ENCODE results near the gene SPEF2. TPM values are rescaled to one million over a fixed set of nuclear protein-coding genes. Genes with fewer than 3 reads are reported as not detected.

The SPEF2 gene
- total and polyA plus RNA-seq, 9 of the 15 experiments (the other 6 are each of a cell fraction or from before 2014, with no cell fraction given) = 0.11 to 0.62 (median 0.20) TPM; not detected in 2

DNA sequence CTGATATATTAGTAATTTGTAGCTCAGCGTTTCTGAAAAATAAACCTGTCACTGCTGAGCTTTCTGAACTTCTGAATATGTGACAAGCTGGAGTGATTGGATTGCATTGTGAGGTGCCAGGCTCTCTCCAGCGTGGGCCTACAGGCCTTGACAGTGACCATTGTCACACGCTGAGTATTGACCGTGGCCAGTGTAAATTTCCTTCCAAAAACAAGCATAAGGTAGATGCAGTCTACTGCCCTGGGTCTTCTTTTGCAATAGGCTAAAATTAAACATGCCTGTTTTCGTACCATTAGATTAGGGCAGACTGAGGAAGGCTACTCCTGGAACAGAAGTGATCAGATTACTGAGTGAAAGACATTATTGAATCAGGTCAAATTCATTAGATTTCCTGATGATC, 60.2 kb downstream of the SPEF2 start:
- H3K79me2 ChIP-seq (ENCODE audit: control insufficient read depth, insufficient read depth, low read length) = no peaks in the 10 kb centered on the region
- H2AFZ ChIP-seq (ENCODE audit: low read depth, low read length) = no peak overlapping the region
- H3K9ac ChIP-seq (ENCODE audit: insufficient read depth in 1 of 2, low read depth in 2 of 2, low read length in 2 of 2) = no peak overlapping the region
- no peak overlapping the region for H3K4me3 ChIP-seq
- DNase-seq (ENCODE audit: extremely low read depth in 1 of 4, low spot score in 3 of 4) (no peak), ATAC-seq (no peak), FAIRE-seq (no peak)
- in situ Hi-C loops (cut with MboI) = no loop called here
- 0% methylated on average over 5 of the region's 5 CpGs for WGBS (ENCODE audit: insufficient coverage, low coverage, missing lambda C conversion rate)
- intact Hi-C loops (cut with micrococcal nuclease) = no loop called here
- BruUV-seq (replicated peaks) = no TSS peak
- H3K4me1 ChIP-seq (replicated peaks in 1 of 2; ENCODE audit: control insufficient read depth in 2 of 2, insufficient read depth in 2 of 2, low read length in 2 of 2) = no peaks in the 10 kb centered on the region
- no peaks in the 10 kb centered on the region for H3K9me1 ChIP-seq (ENCODE audit: control insufficient read depth, insufficient read depth, low read length)
- no peaks in the 10 kb centered on the region for H3K9me3 ChIP-seq (replicated peaks; ENCODE audit: control insufficient read depth, insufficient read depth, low read depth, low read length)
- no peak overlapping the region for H3K27ac ChIP-seq (ENCODE audit: extremely low read depth, low read depth, low read length)
- no peak overlapping the region for H3K4me2 ChIP-seq (ENCODE audit: insufficient read depth, low read length)
- no peaks in the 10 kb centered on the region for H3K36me3 ChIP-seq (ENCODE audit: control insufficient read depth, insufficient read depth, low read length)
- TF ChIP-seq MTA3 (IDR thresholded peaks at IDR 0.05; ENCODE audit: borderline replicate concordance) (no peak), MCM7 (IDR thresholded peaks at IDR 0.05) (no peak), ZNF12 (CRISPR knock-in tag; IDR thresholded peaks at IDR 0.05) (no peak), CBX3 (IDR thresholded peaks at IDR 0.05; ENCODE audit: borderline replicate concordance in 1 of 2, low read length in 2 of 2) (no peak), ZBTB1 (CRISPR knock-in tag; IDR thresholded peaks at IDR 0.05; ENCODE audit: borderline replicate concordance, low read depth) (no peak), GTF2A2 (tag; IDR thresholded peaks at IDR 0.05) (no peak), NFIX (CRISPR knock-in tag; IDR thresholded peaks at IDR 0.05; ENCODE audit: low read depth) (no peak), TEAD2 (tag; IDR thresholded peaks at IDR 0.05) (no peak)
- H4K20me1 ChIP-seq (replicated peaks; ENCODE audit: control insufficient read depth, insufficient read depth, low read length) = no peaks in the 10 kb centered on the region
- ChIA-PET POLR2A (no interaction called here), CTCF (ENCODE audit: low intra/inter-chr PET ratio) (no interaction called here)
- H3K27me3 ChIP-seq (ENCODE audit: control insufficient read depth in 2 of 2, insufficient read depth in 2 of 2, low read length in 2 of 2) = no peaks in the 10 kb centered on the region

DNA sequence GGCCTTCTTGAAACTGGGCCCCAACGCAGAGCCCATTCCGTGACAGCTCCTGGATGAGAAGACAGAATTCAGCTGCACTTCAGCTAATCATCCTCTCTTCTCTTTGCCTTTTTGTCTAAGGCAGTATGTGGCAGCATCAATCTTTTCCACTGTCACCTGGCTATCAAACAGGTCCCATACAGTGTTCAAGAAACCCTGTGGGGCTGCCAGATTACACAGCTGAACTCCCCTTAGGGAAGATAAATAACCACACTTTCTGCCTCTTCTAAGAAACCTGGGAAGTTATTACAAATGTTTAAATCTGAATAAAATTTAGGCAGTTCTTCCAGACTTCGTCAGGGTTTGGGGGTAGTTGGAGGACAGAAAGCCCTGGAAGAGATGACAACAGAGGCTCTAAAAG, 61.0 kb downstream of the SPEF2 start:
- H3K27me3 ChIP-seq (ENCODE audit: control insufficient read depth in 2 of 2, insufficient read depth in 2 of 2, low read length in 2 of 2) = no peaks in the 10 kb centered on the region
- no peak for DNase-seq (ENCODE audit: extremely low read depth in 1 of 4, low spot score in 3 of 4)
- no peaks in the 10 kb centered on the region for H3K4me1 ChIP-seq (replicated peaks in 1 of 2; ENCODE audit: control insufficient read depth in 2 of 2, insufficient read depth in 2 of 2, low read length in 2 of 2)
- no peaks in the 10 kb centered on the region for H4K20me1 ChIP-seq (replicated peaks; ENCODE audit: control insufficient read depth, insufficient read depth, low read length)
- intact Hi-C loops (cut with micrococcal nuclease) (no loop called here), in situ Hi-C loops (cut with MboI) (no loop called here)
- TF ChIP-seq SMARCA5 (IDR thresholded peaks at IDR 0.05) = no peak
- no peak for TF ChIP-seq IRF2 (CRISPR knock-in tag; IDR thresholded peaks at IDR 0.05)
- no peak for TF ChIP-seq POLR2B (IDR thresholded peaks at IDR 0.05; ENCODE audit: low read depth, partially characterized antibody)
- TF ChIP-seq ZNF507 (tag; conservative IDR thresholded peaks at IDR 0.05) = no peak
- TF ChIP-seq, protein P1, sequence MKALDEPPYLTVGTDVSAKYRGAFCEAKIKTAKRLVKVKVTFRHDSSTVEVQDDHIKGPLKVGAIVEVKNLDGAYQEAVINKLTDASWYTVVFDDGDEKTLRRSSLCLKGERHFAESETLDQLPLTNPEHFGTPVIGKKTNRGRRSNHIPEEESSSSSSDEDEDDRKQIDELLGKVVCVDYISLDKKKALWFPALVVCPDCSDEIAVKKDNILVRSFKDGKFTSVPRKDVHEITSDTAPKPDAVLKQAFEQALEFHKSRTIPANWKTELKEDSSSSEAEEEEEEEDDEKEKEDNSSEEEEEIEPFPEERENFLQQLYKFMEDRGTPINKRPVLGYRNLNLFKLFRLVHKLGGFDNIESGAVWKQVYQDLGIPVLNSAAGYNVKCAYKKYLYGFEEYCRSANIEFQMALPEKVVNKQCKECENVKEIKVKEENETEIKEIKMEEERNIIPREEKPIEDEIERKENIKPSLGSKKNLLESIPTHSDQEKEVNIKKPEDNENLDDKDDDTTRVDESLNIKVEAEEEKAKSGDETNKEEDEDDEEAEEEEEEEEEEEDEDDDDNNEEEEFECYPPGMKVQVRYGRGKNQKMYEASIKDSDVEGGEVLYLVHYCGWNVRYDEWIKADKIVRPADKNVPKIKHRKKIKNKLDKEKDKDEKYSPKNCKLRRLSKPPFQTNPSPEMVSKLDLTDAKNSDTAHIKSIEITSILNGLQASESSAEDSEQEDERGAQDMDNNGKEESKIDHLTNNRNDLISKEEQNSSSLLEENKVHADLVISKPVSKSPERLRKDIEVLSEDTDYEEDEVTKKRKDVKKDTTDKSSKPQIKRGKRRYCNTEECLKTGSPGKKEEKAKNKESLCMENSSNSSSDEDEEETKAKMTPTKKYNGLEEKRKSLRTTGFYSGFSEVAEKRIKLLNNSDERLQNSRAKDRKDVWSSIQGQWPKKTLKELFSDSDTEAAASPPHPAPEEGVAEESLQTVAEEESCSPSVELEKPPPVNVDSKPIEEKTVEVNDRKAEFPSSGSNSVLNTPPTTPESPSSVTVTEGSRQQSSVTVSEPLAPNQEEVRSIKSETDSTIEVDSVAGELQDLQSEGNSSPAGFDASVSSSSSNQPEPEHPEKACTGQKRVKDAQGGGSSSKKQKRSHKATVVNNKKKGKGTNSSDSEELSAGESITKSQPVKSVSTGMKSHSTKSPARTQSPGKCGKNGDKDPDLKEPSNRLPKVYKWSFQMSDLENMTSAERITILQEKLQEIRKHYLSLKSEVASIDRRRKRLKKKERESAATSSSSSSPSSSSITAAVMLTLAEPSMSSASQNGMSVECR (CRISPR knock-in tag; IDR thresholded peaks at IDR 0.05) = no peak
- H3K9ac ChIP-seq (ENCODE audit: insufficient read depth in 1 of 2, low read depth in 2 of 2, low read length in 2 of 2) = no peak overlapping the region
- no peak overlapping the region for H2AFZ ChIP-seq (ENCODE audit: low read depth, low read length)
- no peaks in the 10 kb centered on the region for H3K9me1 ChIP-seq (ENCODE audit: control insufficient read depth, insufficient read depth, low read length)
- ChIA-PET CTCF (ENCODE audit: low intra/inter-chr PET ratio) (no interaction called here), POLR2A (no interaction called here)
- no peaks in the 10 kb centered on the region for H3K79me2 ChIP-seq (ENCODE audit: control insufficient read depth, insufficient read depth, low read length)
- no TSS peak for BruUV-seq (replicated peaks)
- no peak overlapping the region for H3K27ac ChIP-seq (ENCODE audit: extremely low read depth, low read depth, low read length)
- no peak overlapping the region for H3K4me3 ChIP-seq
- no peak for ATAC-seq
- H3K4me2 ChIP-seq (ENCODE audit: insufficient read depth, low read length) = no peak overlapping the region
- 0% methylated on average over 3 of the region's 3 CpGs for WGBS (ENCODE audit: insufficient coverage, low coverage, missing lambda C conversion rate)
- H3K9me3 ChIP-seq (replicated peaks; ENCODE audit: control insufficient read depth, insufficient read depth, low read depth, low read length) = no peaks in the 10 kb centered on the region
- H3K36me3 ChIP-seq (ENCODE audit: control insufficient read depth, insufficient read depth, low read length) = no peaks in the 10 kb centered on the region
- FAIRE-seq = no peak
